ENCODE measurements around the gene TBCK.
A peak's percentile ranks its signal among the peaks of the same experiment; 100 is the strongest.

The TBCK gene

DNA sequence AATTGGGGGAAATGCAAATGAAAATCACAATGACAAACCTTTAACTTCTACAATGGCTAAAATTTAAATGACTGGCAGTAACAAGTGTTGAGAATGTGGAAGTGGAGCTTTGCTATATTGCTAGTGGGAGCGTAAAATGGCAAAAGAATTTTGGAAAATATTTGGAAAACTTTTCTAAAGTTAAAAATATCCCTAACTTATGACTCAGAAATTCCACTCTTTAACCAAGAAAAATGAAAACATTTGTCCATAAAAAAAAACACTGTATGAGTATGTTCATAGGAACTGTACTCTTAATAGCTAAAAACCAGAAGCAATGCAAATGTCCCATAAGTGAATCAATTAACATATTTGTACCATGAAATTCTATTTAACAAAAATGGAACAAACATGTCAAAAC is 3.6 kb downstream of the TBCK start:
- Mint-ChIP-seq H3K27ac (peak overlapping the region; percentile 36), H3K36me3 (ENCODE audit: low read depth) (peaks cover 18% of the 10 kb centered on the region), H3K9me3 (no peaks in the 10 kb centered on the region), H3K4me3 (no peak overlapping the region), H3K4me1 (ENCODE audit: low read depth) (peaks cover 46% of the 10 kb centered on the region), H3K27me3 (no peaks in the 10 kb centered on the region)

- Mint-ChIP-seq H3K4me3 (no peak overlapping the region), H3K9me3 (no peaks in the 10 kb centered on the region), H3K27me3 (no peaks in the 10 kb centered on the region), H3K4me1 (ENCODE audit: low read depth) (peaks cover 14% of the 10 kb centered on the region), H3K36me3 (ENCODE audit: low read depth) (peaks cover 26% of the 10 kb centered on the region), H3K27ac (no peak overlapping the region)
Observed at GRCh38 chr4:106306561-106306960, 9.4 kb downstream of the TBCK start.

- Mint-ChIP-seq H3K36me3 (ENCODE audit: low read depth) (peaks cover 30% of the 10 kb centered on the region), H3K9me3 (no peaks in the 10 kb centered on the region), H3K4me1 (ENCODE audit: low read depth) (peaks cover 13% of the 10 kb centered on the region), H3K27ac (no peak overlapping the region), H3K4me3 (no peak overlapping the region), H3K27me3 (no peaks in the 10 kb centered on the region)
Observed at GRCh38 chr4:106305435-106306055, 10.5 kb downstream of the TBCK start.

DNA sequence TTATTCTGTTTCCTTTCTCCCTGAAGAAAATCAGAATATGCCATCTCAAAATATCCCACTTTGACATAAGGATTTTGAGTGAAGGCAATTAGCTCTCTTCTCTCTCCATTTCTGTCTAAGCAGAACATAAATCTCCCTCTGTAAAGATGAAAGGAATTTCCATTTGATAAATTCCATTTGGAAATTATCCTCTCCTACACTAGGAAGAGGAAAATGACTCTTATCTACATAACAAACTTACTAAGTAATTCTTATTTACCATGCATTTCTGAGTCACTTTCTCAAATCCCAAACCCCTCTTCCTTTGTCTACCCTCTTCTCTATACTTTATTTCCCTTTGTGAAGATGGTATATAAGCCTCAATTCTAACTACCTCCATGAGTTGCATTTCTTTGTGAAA is 11.4 kb downstream of the TBCK start:
- no peak overlapping the region for H3K27ac Mint-ChIP-seq
- H3K9me3 Mint-ChIP-seq, result no peaks in the 10 kb centered on the region
- no peak overlapping the region for H3K4me3 Mint-ChIP-seq
- peaks cover 36% of the 10 kb centered on the region for H3K36me3 Mint-ChIP-seq (ENCODE audit: low read depth)
- peaks cover 7% of the 10 kb centered on the region for H3K4me1 Mint-ChIP-seq (ENCODE audit: low read depth)
- H3K27me3 Mint-ChIP-seq, result no peaks in the 10 kb centered on the region

DNA sequence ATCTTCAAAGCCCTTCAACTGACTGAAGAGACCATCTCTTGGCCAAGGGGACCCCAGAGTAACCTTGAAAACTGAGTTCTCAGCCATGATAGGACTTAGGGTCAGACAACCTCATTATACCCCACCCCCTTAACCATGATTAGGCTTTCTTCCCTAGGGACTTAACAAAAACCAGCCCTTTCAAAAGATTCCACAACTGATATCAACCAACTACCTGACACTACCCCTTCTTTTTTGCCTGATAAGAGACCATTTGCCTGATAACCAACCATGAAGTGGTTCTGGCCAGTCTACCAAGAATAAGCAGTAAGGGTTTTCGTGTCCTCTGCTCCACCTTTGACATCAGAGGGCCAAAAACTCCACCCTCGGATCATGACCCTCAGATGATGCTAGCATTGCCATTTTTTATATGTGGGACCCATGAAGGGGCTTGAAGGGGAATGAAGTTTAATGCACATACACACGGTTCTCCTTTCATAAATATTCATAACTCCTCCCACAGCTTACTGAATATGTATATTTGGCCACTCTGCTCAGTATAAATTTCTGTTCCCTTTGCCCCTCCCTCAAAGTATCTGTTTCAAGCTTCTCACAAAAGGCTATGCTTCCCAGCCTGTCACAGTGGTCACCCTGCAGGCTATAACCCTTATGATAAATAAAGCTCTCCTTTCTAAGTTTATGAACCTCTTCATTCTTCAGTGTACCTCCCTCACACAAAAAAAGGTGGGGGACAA is 12.3 kb downstream of the TBCK start:
- no peaks in the 10 kb centered on the region for H3K9me3 Mint-ChIP-seq
- H3K27me3 Mint-ChIP-seq, result no peaks in the 10 kb centered on the region
- H3K4me1 Mint-ChIP-seq (ENCODE audit: low read depth), result peaks cover 7% of the 10 kb centered on the region
- H3K36me3 Mint-ChIP-seq (ENCODE audit: low read depth), result peaks cover 38% of the 10 kb centered on the region
- H3K27ac Mint-ChIP-seq, result no peak overlapping the region
- H3K4me3 Mint-ChIP-seq, result no peak overlapping the region

DNA sequence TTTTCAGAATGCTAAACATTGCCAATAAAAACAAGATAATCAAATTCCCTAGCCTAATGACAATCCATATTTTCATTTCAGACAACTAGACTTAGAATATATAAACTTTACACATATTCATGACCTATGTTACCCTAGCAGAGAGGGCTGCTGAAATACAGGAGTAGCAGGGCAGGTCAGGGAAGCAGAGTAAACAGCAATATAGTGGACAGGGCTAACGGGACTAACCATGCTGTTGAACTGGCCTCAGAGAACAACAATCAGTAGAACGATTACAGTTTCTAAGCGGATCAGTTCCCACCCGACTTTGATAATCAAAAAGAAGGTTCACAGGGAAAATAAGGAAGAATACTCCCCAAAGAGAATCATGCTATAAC is 14.0 kb downstream of the TBCK start:
- no peak overlapping the region for H3K27ac Mint-ChIP-seq

GRCh38 chr4:106301393-106302061 is 14.5 kb downstream of the TBCK start:
- no peak overlapping the region for H3K4me3 Mint-ChIP-seq
- peaks cover 44% of the 10 kb centered on the region for H3K36me3 Mint-ChIP-seq (ENCODE audit: low read depth)
- H3K27me3 Mint-ChIP-seq, result no peaks in the 10 kb centered on the region
- no peaks in the 10 kb centered on the region for H3K9me3 Mint-ChIP-seq
- H3K27ac Mint-ChIP-seq, result no peak overlapping the region
- H3K4me1 Mint-ChIP-seq (ENCODE audit: low read depth), result peaks cover 3% of the 10 kb centered on the region

More for the DNA sequence above, 14.0 kb downstream of the TBCK start:
- Mint-ChIP-seq H3K4me3 (no peak overlapping the region), H3K36me3 (ENCODE audit: low read depth) (peaks cover 39% of the 10 kb centered on the region), H3K9me3 (no peaks in the 10 kb centered on the region), H3K4me1 (ENCODE audit: low read depth) (peaks cover 3% of the 10 kb centered on the region), H3K27me3 (no peaks in the 10 kb centered on the region)

DNA sequence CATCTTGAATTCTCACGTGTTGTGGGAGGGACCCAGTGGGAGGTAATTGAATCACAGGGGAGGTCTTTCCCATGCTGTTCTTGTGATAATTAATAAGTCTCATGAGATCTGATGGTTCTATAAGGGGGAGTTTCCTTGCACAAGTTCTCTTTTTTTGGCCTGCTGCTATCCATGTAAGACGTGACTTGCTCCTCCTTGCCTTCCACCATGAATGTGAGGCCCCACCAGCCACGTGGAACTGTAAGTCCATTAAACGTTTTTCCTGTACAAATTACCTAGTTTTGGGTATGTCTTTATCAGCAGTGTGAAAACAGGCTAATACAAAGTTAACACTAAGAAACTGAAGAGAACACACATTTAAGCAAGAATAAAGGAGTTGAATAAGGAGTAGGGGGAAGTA is 16.0 kb downstream of the TBCK start:
- Mint-ChIP-seq H3K27me3 (no peaks in the 10 kb centered on the region), H3K36me3 (ENCODE audit: low read depth) (peaks cover 52% of the 10 kb centered on the region), H3K9me3 (no peaks in the 10 kb centered on the region), H3K4me1 (ENCODE audit: low read depth) (peaks cover 3% of the 10 kb centered on the region), H3K4me3 (no peak overlapping the region), H3K27ac (no peak overlapping the region)

- no peaks in the 10 kb centered on the region for H3K27me3 Mint-ChIP-seq
- no peak overlapping the region for H3K4me3 Mint-ChIP-seq
- H3K27ac Mint-ChIP-seq, result no peak overlapping the region
- peaks cover 3% of the 10 kb centered on the region for H3K4me1 Mint-ChIP-seq (ENCODE audit: low read depth)
- H3K9me3 Mint-ChIP-seq, result no peaks in the 10 kb centered on the region
- H3K36me3 Mint-ChIP-seq (ENCODE audit: low read depth), result peaks cover 64% of the 10 kb centered on the region
Observed at GRCh38 chr4:106297245-106298035, 18.6 kb downstream of the TBCK start.

DNA sequence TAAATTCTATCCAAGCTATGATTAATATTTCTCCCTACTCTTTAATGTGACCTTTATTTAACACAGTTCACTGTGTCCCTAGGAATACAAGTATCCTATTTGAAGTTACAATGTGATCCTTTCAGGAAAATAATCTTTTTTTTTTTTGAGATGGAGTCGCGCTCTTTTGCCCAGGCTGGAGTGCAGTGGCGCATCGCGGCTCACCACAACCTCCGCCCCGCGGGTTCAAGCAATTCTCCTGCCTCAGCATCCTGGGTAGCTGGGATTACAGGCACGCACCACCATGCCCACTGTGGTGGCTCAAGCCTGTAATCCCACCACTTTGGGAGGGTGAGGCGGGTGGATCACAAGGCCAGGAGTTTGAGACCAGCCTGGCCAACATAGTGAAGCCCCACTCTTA is 21.9 kb downstream of the TBCK start:
- Mint-ChIP-seq H3K4me1 (ENCODE audit: low read depth) (no peaks in the 10 kb centered on the region), H3K9me3 (no peaks in the 10 kb centered on the region), H3K27me3 (no peaks in the 10 kb centered on the region), H3K27ac (no peak overlapping the region), H3K36me3 (ENCODE audit: low read depth) (peaks cover 58% of the 10 kb centered on the region), H3K4me3 (no peak overlapping the region)

GRCh38 chr4:106291678-106292077 is 24.3 kb downstream of the TBCK start:
- H3K27ac Mint-ChIP-seq, result no peak overlapping the region
- no peaks in the 10 kb centered on the region for H3K27me3 Mint-ChIP-seq
- no peaks in the 10 kb centered on the region for H3K4me1 Mint-ChIP-seq (ENCODE audit: low read depth)
- H3K9me3 Mint-ChIP-seq, result no peaks in the 10 kb centered on the region
- no peak overlapping the region for H3K4me3 Mint-ChIP-seq
- H3K36me3 Mint-ChIP-seq (ENCODE audit: low read depth), result peaks cover 62% of the 10 kb centered on the region

DNA sequence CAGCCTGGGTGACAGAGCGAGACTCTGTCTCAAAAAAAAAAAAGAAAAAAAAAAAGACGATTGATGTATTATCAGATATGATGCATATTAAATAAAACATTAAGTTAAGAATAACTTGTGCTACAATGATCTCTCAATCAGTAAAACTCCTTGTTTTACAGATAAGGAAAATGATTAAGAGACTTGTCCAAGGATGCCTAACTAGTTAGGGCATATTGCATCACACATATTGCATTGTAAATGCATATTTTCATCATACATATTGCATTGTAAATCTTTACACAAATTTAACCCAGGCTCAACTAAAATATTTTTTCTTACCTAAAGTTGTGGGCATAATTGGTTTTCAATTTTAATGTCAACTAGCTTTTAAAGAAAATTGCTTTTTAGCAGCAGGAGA is 26.3 kb downstream of the TBCK start:
- Mint-ChIP-seq H3K27me3 (no peaks in the 10 kb centered on the region), H3K4me1 (ENCODE audit: low read depth) (no peaks in the 10 kb centered on the region), H3K4me3 (no peak overlapping the region), H3K9me3 (no peaks in the 10 kb centered on the region), H3K36me3 (ENCODE audit: low read depth) (peaks cover 46% of the 10 kb centered on the region), H3K27ac (no peak overlapping the region)

GRCh38 chr4:106287353-106287969 is 28.5 kb downstream of the TBCK start:
- H3K4me1 Mint-ChIP-seq (ENCODE audit: low read depth), result no peaks in the 10 kb centered on the region

DNA sequence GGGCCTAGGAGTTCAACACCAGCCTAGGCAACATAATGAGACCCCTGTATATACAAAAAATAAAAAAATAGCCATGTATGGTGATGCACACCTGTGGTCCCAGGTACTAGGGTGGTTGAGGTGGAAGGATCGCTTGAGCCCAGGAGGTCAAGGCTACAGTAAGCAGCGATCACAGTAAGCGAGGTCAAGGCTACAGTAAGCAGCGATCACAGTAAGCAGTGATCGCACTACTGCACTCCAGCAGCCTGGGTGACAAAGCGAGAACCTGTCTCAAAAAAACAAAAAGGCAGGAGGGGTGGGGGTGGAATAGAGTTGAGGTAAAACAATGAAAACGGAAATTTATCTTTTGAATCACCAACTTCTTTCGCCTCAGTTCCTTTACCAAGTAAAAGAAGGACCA is 29.4 kb downstream of the TBCK start:
- Mint-ChIP-seq H3K4me3 (no peak overlapping the region), H3K36me3 (ENCODE audit: low read depth) (peaks cover 51% of the 10 kb centered on the region), H3K4me1 (ENCODE audit: low read depth) (no peaks in the 10 kb centered on the region), H3K9me3 (peaks cover 2% of the 10 kb centered on the region), H3K27ac (no peak overlapping the region), H3K27me3 (no peaks in the 10 kb centered on the region)

More at GRCh38 chr4:106287353-106287969, 28.5 kb downstream of the TBCK start:
- H3K36me3 Mint-ChIP-seq (ENCODE audit: low read depth), result peaks cover 47% of the 10 kb centered on the region
- no peak overlapping the region for H3K27ac Mint-ChIP-seq
- no peaks in the 10 kb centered on the region for H3K9me3 Mint-ChIP-seq
- no peak overlapping the region for H3K4me3 Mint-ChIP-seq
- H3K27me3 Mint-ChIP-seq, result no peaks in the 10 kb centered on the region

All from stimulated activated naive CD8-positive, alpha-beta T cell treated with anti-CD3 and anti-CD28 coated beads, Interleukin-15, Interleukin-2, amounts not matched to agents 100 ng/mL and 50 ng/mL, for 24 hours (primary cell).